ENCODE results near the gene DCUN1D4.

Gene DCUN1D4

GRCh38 chr4:51842554-51843308 lies at the start of gene DCUN1D4:
Gene DCUN1D4, plus strand, starts transcription at chr4:51843153. Its CDS starts 90 bp downstream, at chr4:51843243.
- TF ChIP-seq, protein P1, sequence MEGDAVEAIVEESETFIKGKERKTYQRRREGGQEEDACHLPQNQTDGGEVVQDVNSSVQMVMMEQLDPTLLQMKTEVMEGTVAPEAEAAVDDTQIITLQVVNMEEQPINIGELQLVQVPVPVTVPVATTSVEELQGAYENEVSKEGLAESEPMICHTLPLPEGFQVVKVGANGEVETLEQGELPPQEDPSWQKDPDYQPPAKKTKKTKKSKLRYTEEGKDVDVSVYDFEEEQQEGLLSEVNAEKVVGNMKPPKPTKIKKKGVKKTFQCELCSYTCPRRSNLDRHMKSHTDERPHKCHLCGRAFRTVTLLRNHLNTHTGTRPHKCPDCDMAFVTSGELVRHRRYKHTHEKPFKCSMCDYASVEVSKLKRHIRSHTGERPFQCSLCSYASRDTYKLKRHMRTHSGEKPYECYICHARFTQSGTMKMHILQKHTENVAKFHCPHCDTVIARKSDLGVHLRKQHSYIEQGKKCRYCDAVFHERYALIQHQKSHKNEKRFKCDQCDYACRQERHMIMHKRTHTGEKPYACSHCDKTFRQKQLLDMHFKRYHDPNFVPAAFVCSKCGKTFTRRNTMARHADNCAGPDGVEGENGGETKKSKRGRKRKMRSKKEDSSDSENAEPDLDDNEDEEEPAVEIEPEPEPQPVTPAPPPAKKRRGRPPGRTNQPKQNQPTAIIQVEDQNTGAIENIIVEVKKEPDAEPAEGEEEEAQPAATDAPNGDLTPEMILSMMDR (IDR thresholded peaks at IDR 0.05; ENCODE audit: borderline replicate concordance, insufficient read depth, low read depth, low read length): peak; percentile 15; the same call in 1 of the 2 replicates
- H3K4me3 ChIP-seq (ENCODE audit: low read depth, low read length): peak within 1 kb of the TSS; percentile 61

DNA sequence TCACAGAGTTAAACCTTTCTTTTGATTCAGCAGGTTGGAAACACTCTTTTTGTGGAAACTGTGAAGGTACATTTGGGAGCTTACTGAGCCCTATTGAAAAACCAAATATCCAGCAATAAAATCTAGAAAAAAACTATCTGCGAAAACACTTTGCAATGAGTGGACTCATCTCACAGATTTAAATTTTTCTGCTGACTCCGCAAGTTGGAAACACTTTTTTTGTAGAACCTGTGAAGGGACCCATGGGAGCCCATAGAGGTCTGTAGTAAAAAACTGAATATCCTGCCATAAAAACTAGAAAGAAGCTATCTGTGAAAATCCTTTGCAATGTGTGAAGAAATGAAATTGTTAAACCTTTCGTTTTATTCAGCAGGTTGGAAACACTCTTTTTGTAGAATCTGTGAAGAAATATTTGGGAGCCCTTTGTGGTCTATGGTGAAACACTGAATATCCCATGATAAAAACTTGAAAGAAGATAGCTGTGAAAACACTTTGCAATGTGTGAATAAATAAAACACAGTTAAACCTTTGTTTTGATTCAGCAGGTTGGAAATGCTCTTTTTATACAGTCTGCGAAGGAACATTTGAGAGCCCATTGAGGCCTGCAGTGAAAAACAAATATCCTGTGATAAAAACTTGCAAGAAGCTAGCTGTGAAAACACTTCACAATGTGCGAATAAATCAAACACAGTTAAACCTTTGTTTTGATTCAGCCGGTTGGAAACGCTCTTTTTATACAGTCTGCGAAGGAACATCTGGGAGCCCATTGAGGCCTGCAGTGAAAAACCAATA lies 22.3 kb upstream of the DCUN1D4 start:
- TF ChIP-seq, protein P1 (IDR thresholded peaks at IDR 0.05; ENCODE audit: borderline replicate concordance, insufficient read depth, low read depth, low read length): no peak
- no peak overlapping the region for H3K4me3 ChIP-seq (ENCODE audit: low read depth, low read length)

DNA sequence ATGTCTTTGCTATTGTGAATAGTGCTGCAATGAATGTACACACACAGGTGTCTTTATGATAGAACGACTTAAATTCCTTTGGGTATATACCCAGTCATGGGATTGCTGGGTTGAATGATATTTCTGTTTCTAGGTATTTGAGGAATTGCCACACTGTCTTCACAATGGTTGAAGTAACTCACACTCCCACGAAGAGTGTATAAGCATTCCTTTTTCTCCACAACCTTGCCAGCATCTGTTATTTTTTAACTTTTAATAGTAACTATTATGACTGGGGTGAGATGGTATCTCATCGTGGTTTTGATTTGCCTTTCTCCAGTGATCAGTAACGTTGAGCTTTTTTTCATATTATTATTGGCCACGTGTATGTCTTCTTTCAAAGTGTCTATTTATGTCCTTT lies 17.6 kb upstream of the DCUN1D4 start:
- TF ChIP-seq, protein P1 (IDR thresholded peaks at IDR 0.05; ENCODE audit: borderline replicate concordance, insufficient read depth, low read depth, low read length): no peak
- H3K4me3 ChIP-seq (ENCODE audit: low read depth, low read length): no peak overlapping the region

GRCh38 chr4:51830156-51830720 lies 12.7 kb upstream of the DCUN1D4 start:
- TF ChIP-seq, protein P1 (IDR thresholded peaks at IDR 0.05; ENCODE audit: borderline replicate concordance, insufficient read depth, low read depth, low read length): no peak
- no peak overlapping the region for H3K4me3 ChIP-seq (ENCODE audit: low read depth, low read length)

- TF ChIP-seq, protein P1 (IDR thresholded peaks at IDR 0.05; ENCODE audit: borderline replicate concordance, insufficient read depth, low read depth, low read length): peak; percentile 62
- H3K4me3 ChIP-seq (ENCODE audit: low read depth, low read length): no peak overlapping the region
Observed at GRCh38 chr4:51831133-51831532, 11.8 kb upstream of the DCUN1D4 start.

DNA sequence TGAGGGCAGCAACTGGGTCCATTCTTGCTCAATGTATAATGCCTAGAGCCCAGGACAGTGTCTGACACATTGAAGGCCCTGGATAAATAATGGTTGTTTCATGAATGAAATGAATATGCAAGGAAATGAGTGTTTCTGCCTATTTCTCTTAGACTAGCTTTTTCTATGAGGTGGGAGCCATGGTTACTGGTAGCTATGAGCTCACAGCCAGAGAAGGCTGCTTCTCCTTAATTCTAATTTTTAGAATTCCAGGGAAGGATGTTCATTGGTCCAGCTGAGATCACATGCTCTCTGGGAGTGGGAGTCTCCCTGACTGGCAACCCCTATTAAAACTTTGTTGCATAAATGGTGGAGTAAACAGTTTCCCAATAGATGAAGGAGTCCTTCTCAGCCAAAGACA lies 9.7 kb upstream of the DCUN1D4 start:
- no peak overlapping the region for H3K4me3 ChIP-seq (ENCODE audit: low read depth, low read length)

More for the DNA sequence above, 9.7 kb upstream of the DCUN1D4 start:
- TF ChIP-seq, protein P1 (IDR thresholded peaks at IDR 0.05; ENCODE audit: borderline replicate concordance, insufficient read depth, low read depth, low read length): no peak

All from GM12875 (cell line).